Ectodermal cell (in vitro differentiated cells): ENCODE results near the gene CCL3.

Source experiments
- H3K27ac ChIP-seq: 2 replicates; pipeline ENCODE4 v1.7.0; 2013; ENCODE audit warnings: mild to moderate bottlenecking, low read depth, low read length; ENCODE audit not compliant: insufficient read depth, poor library complexity, severe bottlenecking
- H3K27me3 ChIP-seq: 2 replicates; pipeline ENCODE4 v1.7.0; 2013; ENCODE audit warnings: mild to moderate bottlenecking, low read length; ENCODE audit not compliant: insufficient read depth, control insufficient read depth, poor library complexity, severe bottlenecking
- H3K36me3 ChIP-seq: one replicate; pipeline ENCODE4 v1.7.0; 2013; ENCODE audit warnings: low read length; ENCODE audit not compliant: control insufficient read depth, insufficient read depth
- H3K4me1 ChIP-seq: one replicate; pipeline ENCODE4 v1.7.0; 2013; ENCODE audit warnings: low read length; ENCODE audit not compliant: control insufficient read depth, insufficient read depth
- H3K4me3 ChIP-seq: 2 replicates; pipeline ENCODE4 v1.7.0; 2013; ENCODE audit warnings: low read depth, low read length, control low read depth; ENCODE audit not compliant: insufficient read depth
- H3K9me3 ChIP-seq: 2 replicates; pipeline ENCODE4 v1.7.0; 2013; ENCODE audit warnings: mild to moderate bottlenecking, low read length, moderate library complexity; ENCODE audit not compliant: control insufficient read depth
- WGBS, 2 experiments: methylation state at CpG; one replicate each; pipeline ENCODE4 v1.1.7; 2013; ENCODE audit warnings: missing lambda C conversion rate in 2 of 2; 5-methylcytosine and 5-hydroxymethylcytosine counted together

Gene CCL3

GRCh38 chr17:36049643-36050042 is 40.3 kb downstream of the CCL3 start:
- Histone ChIP-seq H3K9me3 (no peaks in the 10 kb centered on the region), H3K4me1 (no peaks in the 10 kb centered on the region), H3K36me3 (no peaks in the 10 kb centered on the region), H3K27ac (no peak overlapping the region), H3K27me3 (no peaks in the 10 kb centered on the region), H3K4me3 (no peak overlapping the region)
- whole genome bisulfite sequencing, 2 experiments, result 90 to 100% methylated on average over 1 to 2 of the region's 2 CpGs

GRCh38 chr17:36048066-36048465 is 41.9 kb downstream of the CCL3 start:
- Histone ChIP-seq H3K27ac (no peak overlapping the region), H3K9me3 (no peaks in the 10 kb centered on the region), H3K4me3 (no peak overlapping the region), H3K36me3 (no peaks in the 10 kb centered on the region), H3K27me3 (no peaks in the 10 kb centered on the region), H3K4me1 (no peaks in the 10 kb centered on the region)
- 83 to 92% methylated on average over 2 of the region's 2 CpGs for WGBS, 2 experiments
